RWPE1 (cell line): ENCODE measurements around the gene SHISA6.

Experiments
- CTCF ChIA-PET: fragments of 350-600 bp; sonication (Branson Sonifier 250); formaldehyde crosslinking; extraction: SDS; loops from one replicate; lab custom pipeline; 2021; lab: Yijun Ruan, JAX
- POLR2A ChIA-PET: fragments of 400-600 bp; formaldehyde crosslinking; extraction: SDS; loops from one replicate; lab custom pipeline; 2020; ENCODE audit warnings: antibody characterized with exemption; ENCODE audit not compliant: low non-redundant PET; lab: Yijun Ruan, JAX
- DNase-seq: peaks from one replicate; pipeline ENCODE4 v3.0.0; 2012; ENCODE audit warnings: low spot score
- H3K27ac ChIP-seq: fragments of 450-650 bp; 2 replicates; pipeline ENCODE4 v1.5.1; 2017
- TF ChIP-seq, protein P1 (sequence below): fragments of 450-650 bp; conservative IDR thresholded peaks from 2 replicates; pipeline ENCODE4 v1.5.1; 2017; ENCODE audit warnings: low read depth, mild to moderate bottlenecking

SHISA6 gene

DNA sequence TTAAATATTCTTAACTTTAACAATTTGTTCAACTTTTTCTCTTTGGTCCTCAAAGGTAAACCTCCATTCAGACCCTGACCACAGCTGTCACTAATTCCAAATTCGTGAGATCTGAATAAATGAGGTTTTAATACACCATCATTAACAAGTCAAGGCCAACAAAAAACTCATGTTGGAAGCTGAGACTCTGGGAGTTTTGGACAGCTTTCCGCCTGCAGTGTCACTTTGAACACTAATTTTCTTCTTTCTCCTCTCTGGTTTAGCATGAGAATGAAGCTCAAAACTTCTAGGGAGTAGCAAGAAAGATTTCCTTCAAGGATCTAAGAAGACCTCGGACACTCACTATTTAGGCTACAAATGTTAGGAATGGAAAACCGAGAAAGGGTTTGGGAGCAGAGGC lies 324.6 kb downstream of the SHISA6 start:
- H3K27ac ChIP-seq = no peak overlapping the region
- DNase-seq = no peak
- ChIA-PET CTCF (interaction anchor here (0.6 kb wide), 1 partner anchor 428 kb away, joined by 3 read pairs; no protein-coding TSS in a partner anchor), POLR2A (no interaction called here)
- TF ChIP-seq, protein P1, sequence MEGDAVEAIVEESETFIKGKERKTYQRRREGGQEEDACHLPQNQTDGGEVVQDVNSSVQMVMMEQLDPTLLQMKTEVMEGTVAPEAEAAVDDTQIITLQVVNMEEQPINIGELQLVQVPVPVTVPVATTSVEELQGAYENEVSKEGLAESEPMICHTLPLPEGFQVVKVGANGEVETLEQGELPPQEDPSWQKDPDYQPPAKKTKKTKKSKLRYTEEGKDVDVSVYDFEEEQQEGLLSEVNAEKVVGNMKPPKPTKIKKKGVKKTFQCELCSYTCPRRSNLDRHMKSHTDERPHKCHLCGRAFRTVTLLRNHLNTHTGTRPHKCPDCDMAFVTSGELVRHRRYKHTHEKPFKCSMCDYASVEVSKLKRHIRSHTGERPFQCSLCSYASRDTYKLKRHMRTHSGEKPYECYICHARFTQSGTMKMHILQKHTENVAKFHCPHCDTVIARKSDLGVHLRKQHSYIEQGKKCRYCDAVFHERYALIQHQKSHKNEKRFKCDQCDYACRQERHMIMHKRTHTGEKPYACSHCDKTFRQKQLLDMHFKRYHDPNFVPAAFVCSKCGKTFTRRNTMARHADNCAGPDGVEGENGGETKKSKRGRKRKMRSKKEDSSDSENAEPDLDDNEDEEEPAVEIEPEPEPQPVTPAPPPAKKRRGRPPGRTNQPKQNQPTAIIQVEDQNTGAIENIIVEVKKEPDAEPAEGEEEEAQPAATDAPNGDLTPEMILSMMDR = no peak

DNA sequence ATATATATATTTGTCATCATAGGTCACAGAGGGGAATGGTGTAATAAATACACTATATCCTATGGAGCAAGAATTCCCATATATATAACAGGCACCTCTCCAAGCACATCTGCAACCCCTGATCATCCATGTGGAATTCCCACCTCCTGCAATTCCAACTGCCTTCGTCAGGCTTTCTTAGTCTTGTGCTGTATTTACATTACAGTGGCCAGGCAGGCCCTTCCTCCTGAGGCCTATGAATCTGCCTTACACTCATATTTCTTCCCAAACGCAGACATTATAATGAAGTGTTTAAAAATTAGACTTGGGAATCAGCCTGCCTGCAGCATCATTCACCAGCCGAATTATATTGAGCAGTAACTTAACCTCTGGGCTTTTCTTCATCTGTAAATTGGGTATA lies 338.0 kb downstream of the SHISA6 start:
- no peak for DNase-seq
- no peak overlapping the region for H3K27ac ChIP-seq
- TF ChIP-seq, protein P1 = no peak
- CTCF ChIA-PET = no interaction called here
- POLR2A ChIA-PET = no interaction called here

DNA sequence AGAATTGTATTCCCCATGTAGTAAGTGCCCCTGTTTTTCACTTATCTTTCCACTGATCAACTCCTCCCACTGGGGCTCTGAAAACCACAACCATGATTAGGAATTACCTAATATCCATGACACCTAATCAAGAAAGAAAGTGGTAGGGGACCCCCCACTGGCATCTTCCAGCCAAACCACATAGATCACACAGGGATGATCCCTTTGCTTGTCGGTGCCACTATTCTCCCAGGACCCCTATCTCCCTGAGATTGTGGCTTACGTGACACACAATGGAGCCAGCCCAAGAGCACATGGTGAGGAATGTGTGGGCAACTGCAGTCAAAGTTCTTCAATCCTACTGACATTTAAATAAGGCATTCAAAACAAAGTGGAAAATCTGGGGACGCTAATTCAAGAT lies 339.7 kb downstream of the SHISA6 start:
- H3K27ac ChIP-seq = no peak overlapping the region
- TF ChIP-seq, protein P1 = no peak
- DNase-seq = no peak
- POLR2A ChIA-PET = no interaction called here
- CTCF ChIA-PET = no interaction called here

DNA sequence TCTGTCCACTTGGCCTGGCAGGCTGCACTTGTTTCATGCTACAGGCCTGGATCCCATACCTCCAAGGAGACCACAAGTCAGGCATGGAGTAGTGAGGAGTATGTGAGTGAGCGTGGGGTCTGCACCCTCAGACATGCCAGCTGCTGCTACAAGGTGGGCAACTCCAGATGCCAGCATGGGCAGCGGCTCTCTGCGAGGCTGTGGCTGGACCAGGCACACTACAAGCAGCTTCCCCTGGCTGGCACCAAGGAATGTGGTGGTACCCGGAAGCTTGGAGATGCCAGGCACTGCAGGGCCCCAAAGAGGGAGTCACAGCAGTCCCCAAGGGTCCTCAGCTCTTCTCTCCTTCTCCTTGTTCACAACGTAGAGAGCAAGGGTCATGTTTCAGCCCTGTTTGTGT lies 341.2 kb downstream of the SHISA6 start:
- no peak for DNase-seq
- H3K27ac ChIP-seq = no peak overlapping the region
- ChIA-PET CTCF (no interaction called here), POLR2A (interaction anchor here (1.1 kb wide), 1 partner anchor 24 kb away, joined by 3 read pairs; no protein-coding TSS in a partner anchor)
- TF ChIP-seq, protein P1 = no peak

DNA sequence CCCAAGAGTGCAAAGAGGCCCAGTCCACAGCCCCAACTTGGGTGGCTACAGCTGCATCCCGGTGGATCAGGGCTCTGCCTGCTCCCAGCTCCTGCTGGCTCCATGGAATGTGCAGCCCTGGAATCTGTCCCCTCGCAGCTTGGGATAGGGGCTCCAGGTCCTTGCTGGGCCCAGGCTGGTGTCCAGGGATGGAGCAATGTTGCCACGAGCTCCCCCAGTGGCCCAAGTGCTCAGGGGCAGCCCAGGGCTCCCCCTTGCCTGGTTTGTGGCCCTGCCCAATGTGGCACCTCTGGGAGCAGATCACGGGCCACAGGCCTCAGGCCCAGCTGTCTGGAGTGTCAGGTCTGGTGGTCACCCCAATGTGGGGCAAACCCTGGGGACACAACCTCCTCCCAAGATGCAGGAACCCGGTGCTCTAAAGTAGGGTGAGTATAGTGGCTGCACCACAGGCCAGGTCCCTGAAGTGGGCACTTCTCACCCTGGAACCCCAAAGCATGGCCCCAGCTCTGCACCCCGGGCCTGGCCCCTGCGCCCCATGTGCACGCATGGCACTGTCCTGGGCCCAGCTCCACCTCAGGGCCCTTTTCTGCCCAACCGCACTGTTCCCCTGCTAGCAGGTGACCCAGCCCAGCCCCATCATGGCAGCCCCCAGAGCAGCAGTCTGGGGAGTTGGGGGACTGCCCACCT lies 342.4 kb downstream of the SHISA6 start:
- DNase-seq = no peak
- POLR2A ChIA-PET = no interaction called here
- CTCF ChIA-PET = no interaction called here
- H3K27ac ChIP-seq = no peak overlapping the region
- TF ChIP-seq, protein P1 = no peak

DNA sequence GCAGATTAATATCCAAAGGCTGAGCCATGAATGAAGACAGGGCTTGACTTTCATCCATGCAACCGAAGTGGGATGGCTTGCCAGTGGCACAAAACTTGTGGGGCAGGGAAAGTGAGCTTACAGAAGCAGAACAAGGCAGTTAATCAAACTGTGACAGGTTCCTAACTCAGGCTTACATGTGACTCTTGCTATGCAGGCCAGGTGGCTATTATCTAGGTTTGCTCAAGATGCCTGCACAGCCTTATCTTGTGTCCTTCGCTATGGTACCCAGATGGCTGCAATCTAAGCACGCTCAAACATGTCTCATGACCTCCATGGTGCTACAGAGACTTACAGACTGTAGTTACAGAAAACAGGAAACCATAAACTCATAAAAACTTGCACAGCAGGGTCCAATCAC lies 348.7 kb downstream of the SHISA6 start:
- TF ChIP-seq, protein P1 = no peak
- no peak overlapping the region for H3K27ac ChIP-seq
- DNase-seq = no peak
- ChIA-PET CTCF (no interaction called here), POLR2A (no interaction called here)
